Astrocyte (in vitro differentiated cells and primary cell): ENCODE results near the gene PDK2. TPM values are rescaled to one million over a fixed set of nuclear protein-coding genes. Genes with fewer than 3 reads are reported as not detected.

Source experiments
- DNase-seq: peaks from one replicate; pipeline ENCODE4 v3.0.0-alpha.2; 2010; ENCODE audit warnings: low read depth
- FAIRE-seq: peaks from 2 replicates; lab custom pipeline; 2011; peaks lifted over from hg19 to GRCh38; lab: Jason Lieb, UNC
- H2AFZ ChIP-seq: 2 replicates; pipeline ENCODE4 v1.6.0; 2012; ENCODE audit warnings: low read depth, low read length, inconsistent platforms
- H3K27ac ChIP-seq: 2 replicates; pipeline ENCODE4 v1.5.1; 2011; ENCODE audit warnings: low read depth, low read length, inconsistent platforms
- H3K27me3 ChIP-seq: 2 replicates; pipeline ENCODE4 v1.6.0; 2011; ENCODE audit warnings: low read length, inconsistent platforms; ENCODE audit not compliant: insufficient read depth
- H3K36me3 ChIP-seq: 2 replicates; pipeline ENCODE4 v1.5.1; 2011; ENCODE audit warnings: low read length, inconsistent platforms; ENCODE audit not compliant: insufficient read depth
- H3K4me1 ChIP-seq: 2 replicates; pipeline ENCODE4 v1.5.1; 2011; ENCODE audit warnings: low read length, inconsistent platforms; ENCODE audit not compliant: insufficient read depth
- H3K4me2 ChIP-seq: 2 replicates; pipeline ENCODE4 v1.6.0; 2012; ENCODE audit warnings: low read length, inconsistent platforms
- H3K4me3 ChIP-seq: 2 replicates; pipeline ENCODE4 v1.5.1; 2011; ENCODE audit warnings: low read depth, mild to moderate bottlenecking, low read length, inconsistent platforms; ENCODE audit not compliant: insufficient read depth
- H3K79me2 ChIP-seq: 2 replicates; pipeline ENCODE4 v1.6.0; 2012; ENCODE audit warnings: mild to moderate bottlenecking, low read length, inconsistent platforms; ENCODE audit not compliant: insufficient read depth
- H3K9ac ChIP-seq: 2 replicates; pipeline ENCODE4 v1.6.0; 2012; ENCODE audit warnings: mild to moderate bottlenecking, low read length, inconsistent platforms
- H3K9me3 ChIP-seq: 2 replicates; pipeline ENCODE4 v1.5.1; 2012; ENCODE audit warnings: low read depth, mild to moderate bottlenecking, low read length, inconsistent platforms; ENCODE audit not compliant: insufficient read depth
- H4K20me1 ChIP-seq: 2 replicates; pipeline ENCODE4 v1.6.0; 2012; ENCODE audit warnings: low read length, inconsistent platforms; ENCODE audit not compliant: insufficient read depth
- H3K27ac Mint-ChIP-seq: one replicate; pipeline ENCODE4 v1.8.0; 2021; ENCODE audit warnings: mild to moderate bottlenecking, mixed read lengths; ENCODE audit not compliant: unreplicated experiment
- H3K27me3 Mint-ChIP-seq: one replicate; pipeline ENCODE4 v1.8.0; 2021; ENCODE audit warnings: low read depth, mixed read lengths; ENCODE audit not compliant: unreplicated experiment
- H3K36me3 Mint-ChIP-seq: one replicate; pipeline ENCODE4 v1.8.0; 2021; ENCODE audit warnings: low read depth, mixed read lengths; ENCODE audit not compliant: unreplicated experiment
- H3K4me1 Mint-ChIP-seq: one replicate; pipeline ENCODE4 v1.8.0; 2021; ENCODE audit warnings: low read depth, mixed read lengths; ENCODE audit not compliant: unreplicated experiment
- H3K4me3 Mint-ChIP-seq: one replicate; pipeline ENCODE4 v1.8.0; 2021; ENCODE audit warnings: mild to moderate bottlenecking, moderate library complexity, mixed read lengths; ENCODE audit not compliant: unreplicated experiment
- H3K9me3 Mint-ChIP-seq: one replicate; pipeline ENCODE4 v1.8.0; 2021; ENCODE audit warnings: mild to moderate bottlenecking, mixed read lengths; ENCODE audit not compliant: unreplicated experiment
- EZH2 ChIP-seq: IDR thresholded peaks from 2 replicates; pipeline ENCODE4 v1.6.1; 2012; ENCODE audit warnings: mild to moderate bottlenecking, low read length, inconsistent platforms; ENCODE audit not compliant: insufficient read depth
- total RNA-seq: library from RNA; stranded (reverse); gene quantifications from 2 replicates; pipeline ENCODE4 v1.2.1, GENCODE V29; 2021
- TF ChIP-seq, protein P1 (sequence below): IDR thresholded peaks from 2 replicates; pipeline ENCODE4 v1.5.1; 2011; ENCODE audit warnings: low read depth, mild to moderate bottlenecking, inconsistent platforms, low read length, moderate library complexity; ENCODE audit not compliant: insufficient read depth

Gene PDK2
- total RNA-seq, 1 donor from 2014 or later, result 25.8 TPM

DNA sequence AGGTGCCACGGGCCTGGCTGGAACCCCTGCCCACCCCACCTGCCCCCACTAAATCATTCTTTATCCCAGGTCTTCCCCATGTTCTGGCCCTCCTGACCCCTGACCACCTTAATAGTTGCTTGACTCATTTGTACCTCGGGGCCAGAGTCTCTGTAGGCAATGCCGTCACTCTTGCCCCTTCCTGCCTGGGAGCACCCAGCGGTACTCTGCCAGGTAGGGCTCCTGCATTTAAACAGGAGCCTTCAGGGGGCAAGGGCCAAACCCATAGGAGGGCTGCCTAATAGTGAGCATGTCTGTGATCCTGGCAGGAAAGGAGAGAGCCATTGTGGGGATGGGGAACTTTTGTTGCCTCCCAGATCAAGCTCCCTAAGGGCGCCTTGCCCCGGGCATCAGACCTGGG lies 48.1 kb upstream of the PDK2 start:
- FAIRE-seq, result no peak
- Mint-ChIP-seq H3K27ac (peak overlapping the region; percentile 91), H3K36me3 (no peaks in the 10 kb centered on the region), H3K9me3 (no peaks in the 10 kb centered on the region), H3K27me3 (no peaks in the 10 kb centered on the region), H3K4me3 (no peak overlapping the region), H3K4me1 (peaks cover 69% of the 10 kb centered on the region)
- no peaks in the 10 kb centered on the region for H3K79me2 ChIP-seq
- no peaks in the 10 kb centered on the region for H3K36me3 ChIP-seq
- H3K27ac ChIP-seq, result peak overlapping the region; percentile 62
- H3K27me3 ChIP-seq, result no peaks in the 10 kb centered on the region
- no peak overlapping the region for H3K4me3 ChIP-seq
- H2AFZ ChIP-seq, result peak overlapping the region; percentile 23
- peaks cover 56% of the 10 kb centered on the region for H3K4me1 ChIP-seq
- H3K9ac ChIP-seq, result peak overlapping the region; percentile 54
- no peaks in the 10 kb centered on the region for H3K9me3 ChIP-seq
- H3K4me2 ChIP-seq, result peak overlapping the region; percentile 68
- no peak for TF ChIP-seq EZH2
- TF ChIP-seq, protein P1, sequence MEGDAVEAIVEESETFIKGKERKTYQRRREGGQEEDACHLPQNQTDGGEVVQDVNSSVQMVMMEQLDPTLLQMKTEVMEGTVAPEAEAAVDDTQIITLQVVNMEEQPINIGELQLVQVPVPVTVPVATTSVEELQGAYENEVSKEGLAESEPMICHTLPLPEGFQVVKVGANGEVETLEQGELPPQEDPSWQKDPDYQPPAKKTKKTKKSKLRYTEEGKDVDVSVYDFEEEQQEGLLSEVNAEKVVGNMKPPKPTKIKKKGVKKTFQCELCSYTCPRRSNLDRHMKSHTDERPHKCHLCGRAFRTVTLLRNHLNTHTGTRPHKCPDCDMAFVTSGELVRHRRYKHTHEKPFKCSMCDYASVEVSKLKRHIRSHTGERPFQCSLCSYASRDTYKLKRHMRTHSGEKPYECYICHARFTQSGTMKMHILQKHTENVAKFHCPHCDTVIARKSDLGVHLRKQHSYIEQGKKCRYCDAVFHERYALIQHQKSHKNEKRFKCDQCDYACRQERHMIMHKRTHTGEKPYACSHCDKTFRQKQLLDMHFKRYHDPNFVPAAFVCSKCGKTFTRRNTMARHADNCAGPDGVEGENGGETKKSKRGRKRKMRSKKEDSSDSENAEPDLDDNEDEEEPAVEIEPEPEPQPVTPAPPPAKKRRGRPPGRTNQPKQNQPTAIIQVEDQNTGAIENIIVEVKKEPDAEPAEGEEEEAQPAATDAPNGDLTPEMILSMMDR, result no peak
- no peak for DNase-seq
- H4K20me1 ChIP-seq, result no peaks in the 10 kb centered on the region

- Histone ChIP-seq H3K36me3 (no peaks in the 10 kb centered on the region), H3K4me3 (peak overlapping the region; percentile 0), H2AFZ (peak overlapping the region; percentile 23), H3K4me1 (peaks cover 61% of the 10 kb centered on the region), H4K20me1 (no peaks in the 10 kb centered on the region), H3K9me3 (no peaks in the 10 kb centered on the region), H3K4me2 (peak overlapping the region; percentile 68), H3K79me2 (no peaks in the 10 kb centered on the region), H3K27ac (peak overlapping the region; percentile 62), H3K9ac (peak overlapping the region; percentile 54), H3K27me3 (no peaks in the 10 kb centered on the region)
- Mint-ChIP-seq H3K4me1 (peaks cover 73% of the 10 kb centered on the region), H3K27me3 (no peaks in the 10 kb centered on the region), H3K36me3 (no peaks in the 10 kb centered on the region), H3K9me3 (no peaks in the 10 kb centered on the region), H3K27ac (peak overlapping the region; percentile 91), H3K4me3 (peak overlapping the region; percentile 60)
- TF ChIP-seq EZH2, result no peak
- TF ChIP-seq, protein P1, result no peak
- FAIRE-seq, result peak; percentile 59
- DNase-seq, result peak; percentile 83
Measured at GRCh38 chr17:50047488-50048126, 47.5 kb upstream of the PDK2 start.

- Mint-ChIP-seq H3K27me3 (no peaks in the 10 kb centered on the region), H3K27ac (peak overlapping the region; percentile 29), H3K36me3 (no peaks in the 10 kb centered on the region), H3K4me3 (peak overlapping the region; percentile 60), H3K9me3 (no peaks in the 10 kb centered on the region), H3K4me1 (peaks cover 74% of the 10 kb centered on the region)
- Histone ChIP-seq H4K20me1 (no peaks in the 10 kb centered on the region), H3K27ac (peak overlapping the region; percentile 62), H3K9ac (peak overlapping the region; percentile 7), H3K9me3 (no peaks in the 10 kb centered on the region), H3K36me3 (no peaks in the 10 kb centered on the region), H3K79me2 (no peaks in the 10 kb centered on the region), H2AFZ (no peak overlapping the region), H3K27me3 (no peaks in the 10 kb centered on the region), H3K4me2 (peak overlapping the region; percentile 68), H3K4me3 (peak overlapping the region; percentile 0), H3K4me1 (peaks cover 65% of the 10 kb centered on the region)
- FAIRE-seq, result no peak
- peak; percentile 63 for DNase-seq
- TF ChIP-seq EZH2, result no peak
- TF ChIP-seq, protein P1, result no peak
Measured at GRCh38 chr17:50048146-50048720, 46.9 kb upstream of the PDK2 start.
